Measurements from ENCODE around the gene AFF2. TPM values are rescaled to one million over a fixed set of nuclear protein-coding genes. Genes with fewer than 3 reads are reported as not detected.

Gene AFF2
- total and polyA plus RNA-seq, 3 donors from 2014 or later, result 4.7 to 28.1 (median 21.3) TPM

DNA sequence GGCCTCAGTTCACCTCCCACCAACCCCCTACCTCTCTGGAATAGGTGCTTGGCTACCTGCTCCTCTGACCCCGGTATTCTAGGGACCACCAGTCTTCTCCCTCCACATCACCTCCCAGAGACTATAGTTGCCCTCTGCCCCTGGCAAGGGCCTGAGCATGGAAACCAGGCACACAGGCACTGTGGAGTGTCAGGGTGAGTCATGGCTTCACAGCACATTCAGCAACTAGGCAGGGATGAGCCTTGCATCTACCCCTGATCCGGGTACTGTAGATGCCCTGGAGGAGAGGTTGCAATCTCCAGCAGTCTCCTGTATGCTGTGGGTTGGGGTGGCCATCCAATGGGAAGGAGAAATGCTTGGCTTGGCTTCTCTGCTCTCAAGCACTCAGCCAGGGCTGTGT, 532.0 kb downstream of the AFF2 start:
- intact Hi-C loops (cut with DNase I; ENCODE audit: low total_unique reads), result no loop called here
- no peaks in the 10 kb centered on the region for H3K9me3 ChIP-seq
- no peak overlapping the region for H3K27ac ChIP-seq
- no peaks in the 10 kb centered on the region for H3K27me3 ChIP-seq
- no peaks in the 10 kb centered on the region for H3K4me1 ChIP-seq
- TF ChIP-seq, protein P1, sequence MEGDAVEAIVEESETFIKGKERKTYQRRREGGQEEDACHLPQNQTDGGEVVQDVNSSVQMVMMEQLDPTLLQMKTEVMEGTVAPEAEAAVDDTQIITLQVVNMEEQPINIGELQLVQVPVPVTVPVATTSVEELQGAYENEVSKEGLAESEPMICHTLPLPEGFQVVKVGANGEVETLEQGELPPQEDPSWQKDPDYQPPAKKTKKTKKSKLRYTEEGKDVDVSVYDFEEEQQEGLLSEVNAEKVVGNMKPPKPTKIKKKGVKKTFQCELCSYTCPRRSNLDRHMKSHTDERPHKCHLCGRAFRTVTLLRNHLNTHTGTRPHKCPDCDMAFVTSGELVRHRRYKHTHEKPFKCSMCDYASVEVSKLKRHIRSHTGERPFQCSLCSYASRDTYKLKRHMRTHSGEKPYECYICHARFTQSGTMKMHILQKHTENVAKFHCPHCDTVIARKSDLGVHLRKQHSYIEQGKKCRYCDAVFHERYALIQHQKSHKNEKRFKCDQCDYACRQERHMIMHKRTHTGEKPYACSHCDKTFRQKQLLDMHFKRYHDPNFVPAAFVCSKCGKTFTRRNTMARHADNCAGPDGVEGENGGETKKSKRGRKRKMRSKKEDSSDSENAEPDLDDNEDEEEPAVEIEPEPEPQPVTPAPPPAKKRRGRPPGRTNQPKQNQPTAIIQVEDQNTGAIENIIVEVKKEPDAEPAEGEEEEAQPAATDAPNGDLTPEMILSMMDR (IDR thresholded peaks at IDR 0.05), result no peak
- TF ChIP-seq POLR2A (IDR thresholded peaks at IDR 0.05), result no peak
- H3K4me3 ChIP-seq, result no peak overlapping the region
- WGBS, 2 donors, result 70 to 86% methylated on average over 2 of the region's 2 CpGs
- DNase-seq, result no peak
- H3K36me3 ChIP-seq (ENCODE audit: low read depth, missing control alignments), result no peaks in the 10 kb centered on the region

GRCh38 chrX:149036086-149036485, 535.7 kb downstream of the AFF2 start:
- H3K9me3 ChIP-seq, result no peaks in the 10 kb centered on the region
- no peak overlapping the region for H3K27ac ChIP-seq
- intact Hi-C loops (cut with DNase I; ENCODE audit: low total_unique reads), result no loop called here
- H3K27me3 ChIP-seq, result no peaks in the 10 kb centered on the region
- H3K36me3 ChIP-seq (ENCODE audit: low read depth, missing control alignments), result no peaks in the 10 kb centered on the region
- no peaks in the 10 kb centered on the region for H3K4me1 ChIP-seq
- H3K4me3 ChIP-seq, result no peak overlapping the region
- WGBS, 2 donors, result 100% methylated on average over 1 of the region's 1 CpG; no CpG with 5 or more reads in 1 of the 2 donors
- no peak for TF ChIP-seq POLR2A (IDR thresholded peaks at IDR 0.05)
- TF ChIP-seq, protein P1 (IDR thresholded peaks at IDR 0.05), result no peak
- peak; percentile 13 for DNase-seq

DNA sequence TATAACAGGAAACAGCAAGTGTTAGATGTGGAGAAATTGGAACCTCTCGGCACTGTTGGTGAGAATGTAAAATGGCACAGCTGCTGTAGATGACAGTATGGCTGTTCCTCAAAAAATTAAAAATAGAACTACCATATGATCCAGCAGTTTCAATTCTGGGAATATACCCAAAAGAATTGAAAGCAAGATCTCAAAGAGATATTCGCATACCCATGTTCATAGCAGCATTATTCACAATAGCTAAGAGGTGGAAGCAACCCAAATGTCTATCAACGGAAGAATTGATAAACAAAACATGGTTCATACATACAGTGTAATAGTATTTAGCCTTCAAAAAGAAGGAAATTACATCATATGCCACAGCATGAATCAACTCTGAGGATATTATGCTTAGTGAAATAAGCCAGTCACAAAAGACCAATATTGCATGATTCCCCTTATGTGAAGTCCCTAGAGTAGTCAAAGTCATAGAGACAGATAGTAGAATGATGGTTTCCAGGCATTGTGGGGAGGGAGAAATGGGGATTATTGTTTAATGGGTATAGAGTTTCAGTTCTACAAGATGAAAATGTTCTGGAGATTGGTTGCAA, 537.0 kb downstream of the AFF2 start:
- whole genome bisulfite sequencing, 2 donors, result 75 to 93% methylated on average over 3 of the region's 3 CpGs
- Histone ChIP-seq H3K27ac (no peak overlapping the region), H3K27me3 (no peaks in the 10 kb centered on the region), H3K4me3 (no peak overlapping the region), H3K36me3 (ENCODE audit: low read depth, missing control alignments) (no peaks in the 10 kb centered on the region), H3K4me1 (no peaks in the 10 kb centered on the region), H3K9me3 (no peaks in the 10 kb centered on the region)
- TF ChIP-seq POLR2A (IDR thresholded peaks at IDR 0.05), result no peak
- TF ChIP-seq, protein P1 (IDR thresholded peaks at IDR 0.05), result no peak
- intact Hi-C loops (cut with DNase I; ENCODE audit: low total_unique reads), result no loop called here
- DNase-seq, result no peak

DNA sequence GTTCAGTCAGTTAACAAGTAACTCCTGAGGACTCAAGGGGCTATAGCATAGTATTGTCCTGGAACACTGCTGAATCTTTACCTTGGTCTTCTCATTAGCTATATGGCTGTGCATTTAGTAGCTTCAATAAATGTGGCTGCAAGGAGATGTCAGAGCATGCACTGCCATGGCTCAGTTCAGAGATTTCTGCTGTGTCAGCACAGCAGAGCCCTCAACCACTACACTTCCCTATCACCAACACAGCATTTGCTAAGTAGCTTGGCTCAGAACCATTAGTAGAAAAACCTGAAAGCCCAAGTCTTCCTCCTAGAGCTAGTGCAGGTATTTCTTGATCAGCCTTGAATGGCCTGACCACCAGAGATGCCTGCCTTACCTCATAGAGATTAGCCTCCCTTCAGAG, 538.6 kb downstream of the AFF2 start:
- Histone ChIP-seq H3K4me3 (no peak overlapping the region), H3K27me3 (no peaks in the 10 kb centered on the region), H3K9me3 (no peaks in the 10 kb centered on the region), H3K4me1 (no peaks in the 10 kb centered on the region), H3K36me3 (ENCODE audit: low read depth, missing control alignments) (no peaks in the 10 kb centered on the region), H3K27ac (no peak overlapping the region)
- TF ChIP-seq, protein P1 (IDR thresholded peaks at IDR 0.05), result no peak
- TF ChIP-seq POLR2A (IDR thresholded peaks at IDR 0.05), result no peak
- DNase-seq, result no peak
- intact Hi-C loops (cut with DNase I; ENCODE audit: low total_unique reads), result no loop called here

GRCh38 chrX:149040873-149041535, 540.6 kb downstream of the AFF2 start:
- Histone ChIP-seq H3K27ac (no peak overlapping the region), H3K4me1 (no peaks in the 10 kb centered on the region), H3K9me3 (no peaks in the 10 kb centered on the region), H3K4me3 (no peak overlapping the region), H3K36me3 (ENCODE audit: low read depth, missing control alignments) (no peaks in the 10 kb centered on the region), H3K27me3 (no peaks in the 10 kb centered on the region)
- 88 to 93% methylated on average over 5 of the region's 5 CpGs for WGBS, 2 donors
- intact Hi-C loops (cut with DNase I; ENCODE audit: low total_unique reads), result no loop called here
- DNase-seq, result no peak
- no peak for TF ChIP-seq POLR2A (IDR thresholded peaks at IDR 0.05)
- TF ChIP-seq, protein P1 (IDR thresholded peaks at IDR 0.05), result no peak

All from testis (tissue), 3 donors.